Adipose tissue (tissue), 3 donors: ENCODE measurements around the gene DIAPH2. TPM values are rescaled to one million over a fixed set of nuclear protein-coding genes. Genes with fewer than 3 reads are reported as not detected.

Experiments used
- H3K27ac ChIP-seq: one replicate; pipeline ENCODE4 v1.5.1; 2013; ENCODE audit warnings: low read depth, low read length
- WGBS, 3 donors: extraction: QIAGEN DNeasy Blood & Tissue Kit; methylation state at CpG; one replicate each; pipeline ENCODE4 v1.1.7; 2013; 5-methylcytosine and 5-hydroxymethylcytosine counted together
- polyA plus RNA-seq, 3 donors: library from polyadenylated mRNA; stranded (reverse); fragments of 200-250 nt; gene quantifications; one replicate each; pipeline ENCODE4 v1.2.3, GENCODE V29; 2013
- donor health status: healthy with polysubstance abuse.
- donor health status: Bipolar disorder and iron deficiency.
- donor health status: healthy.

The DIAPH2 gene
- polyA plus RNA-seq, 3 donors, result 2.1 to 11.7 (median 8.0) TPM

GRCh38 chrX:97000682-97001368 lies 316.2 kb downstream of the DIAPH2 start:
- H3K27ac ChIP-seq, result no peak overlapping the region

- H3K27ac ChIP-seq, result no peak overlapping the region
- 66 to 95% (median 95%) methylated on average over 3 of the region's 3 CpGs for WGBS, 3 donors
These were observed 321.5 kb downstream of the DIAPH2 start for GRCh38 chrX:97006167-97006566.

- no peak overlapping the region for H3K27ac ChIP-seq
These were observed 324.7 kb downstream of the DIAPH2 start for GRCh38 chrX:97009391-97009790.

GRCh38 chrX:97011540-97011939 lies 326.9 kb downstream of the DIAPH2 start:
- 95 to 99% (median 97%) methylated on average over 6 of the region's 6 CpGs for WGBS, 3 donors
- no peak overlapping the region for H3K27ac ChIP-seq

- no peak overlapping the region for H3K27ac ChIP-seq
- WGBS, 3 donors, result 63 to 72% (median 69%) methylated on average over 2 of the region's 2 CpGs
These were observed 331.5 kb downstream of the DIAPH2 start for GRCh38 chrX:97016106-97016505.

- H3K27ac ChIP-seq, result no peak overlapping the region
- WGBS, 3 donors, result 50 to 86% (median 68%) methylated on average over 3 of the region's 3 CpGs
These were observed 337.0 kb downstream of the DIAPH2 start for GRCh38 chrX:97021680-97022079.

- no peak overlapping the region for H3K27ac ChIP-seq
- 62 to 75% (median 65%) methylated on average over 2 of the region's 2 CpGs for WGBS, 3 donors
These were observed 341.8 kb downstream of the DIAPH2 start for GRCh38 chrX:97026406-97026805.

- no peak overlapping the region for H3K27ac ChIP-seq
- WGBS, 3 donors, result 50 to 90% (median 68%) methylated on average over 6 of the region's 6 CpGs
These were observed 342.8 kb downstream of the DIAPH2 start for GRCh38 chrX:97027384-97027922.

GRCh38 chrX:97030463-97030862 lies 345.8 kb downstream of the DIAPH2 start:
- WGBS, 3 donors, result 84 to 95% (median 92%) methylated on average over 2 of the region's 2 CpGs
- H3K27ac ChIP-seq, result no peak overlapping the region

- WGBS, 3 donors, result 67 to 91% (median 85%) methylated on average over 1 of the region's 1 CpG
- no peak overlapping the region for H3K27ac ChIP-seq
These were observed 346.3 kb downstream of the DIAPH2 start for GRCh38 chrX:97030947-97031346.

- 20 to 48% (median 22%) methylated on average over 4 of the region's 4 CpGs for WGBS, 3 donors
- H3K27ac ChIP-seq, result no peak overlapping the region
These were observed 354.9 kb downstream of the DIAPH2 start for GRCh38 chrX:97039363-97040029.

- H3K27ac ChIP-seq, result no peak overlapping the region
- WGBS, 3 donors, result 88 to 100% (median 93%) methylated on average over 1 of the region's 1 CpG
These were observed 360.8 kb downstream of the DIAPH2 start for GRCh38 chrX:97045470-97045869.

GRCh38 chrX:97046867-97047266 lies 362.2 kb downstream of the DIAPH2 start:
- WGBS, 3 donors, result 84 to 96% (median 91%) methylated on average over 3 of the region's 3 CpGs
- no peak overlapping the region for H3K27ac ChIP-seq

GRCh38 chrX:97050392-97050791 lies 365.8 kb downstream of the DIAPH2 start:
- WGBS, 3 donors, result 37 to 55% (median 55%) methylated on average over 2 of the region's 2 CpGs
- no peak overlapping the region for H3K27ac ChIP-seq

GRCh38 chrX:97057349-97057909 lies 372.8 kb downstream of the DIAPH2 start:
- H3K27ac ChIP-seq, result no peak overlapping the region
- 24 to 86% (median 68%) methylated on average over 4 of the region's 4 CpGs for WGBS, 3 donors

GRCh38 chrX:97060020-97060419 lies 375.4 kb downstream of the DIAPH2 start:
- no peak overlapping the region for H3K27ac ChIP-seq
- WGBS, 3 donors, result 61 to 99% (median 94%) methylated on average over 4 of the region's 4 CpGs

- H3K27ac ChIP-seq, result no peak overlapping the region
- 82 to 83% (median 83%) methylated on average over 5 of the region's 5 CpGs for WGBS, 3 donors
These were observed 380.4 kb downstream of the DIAPH2 start for GRCh38 chrX:97065066-97065465.

GRCh38 chrX:97065973-97066372 lies 381.3 kb downstream of the DIAPH2 start:
- no peak overlapping the region for H3K27ac ChIP-seq

GRCh38 chrX:97066381-97066780 lies 381.7 kb downstream of the DIAPH2 start:
- WGBS, 3 donors, result 63 to 87% (median 65%) methylated on average over 3 of the region's 3 CpGs
- H3K27ac ChIP-seq, result no peak overlapping the region

GRCh38 chrX:97070346-97070745 lies 385.7 kb downstream of the DIAPH2 start:
- no peak overlapping the region for H3K27ac ChIP-seq
- WGBS, 3 donors, result 74 to 91% (median 78%) methylated on average over 1 of the region's 1 CpG
